Activated naive CD8-positive, alpha-beta T cell (primary cell): Measurements from ENCODE around the gene ZNF200.
"Not testable (repeated sequence)": the region's sequence is repeated elsewhere in the genome, so short reads cannot be mapped to it uniquely, and the experiment has no call there.

Experiments used
- H3K27ac Mint-ChIP-seq: one replicate; pipeline ENCODE4 v1.8.0; 2021; ENCODE audit warnings: mixed read lengths
- H3K27me3 Mint-ChIP-seq: one replicate; pipeline ENCODE4 v1.8.0; 2021; ENCODE audit warnings: mixed read lengths
- H3K36me3 Mint-ChIP-seq: one replicate; pipeline ENCODE4 v1.8.0; 2021; ENCODE audit warnings: mixed read lengths
- H3K4me1 Mint-ChIP-seq: one replicate; pipeline ENCODE4 v1.8.0; 2021; ENCODE audit warnings: low read depth, mixed read lengths
- H3K4me3 Mint-ChIP-seq: one replicate; pipeline ENCODE4 v1.8.0; 2021; ENCODE audit warnings: mild to moderate bottlenecking, mixed read lengths
- H3K9me3 Mint-ChIP-seq: one replicate; pipeline ENCODE4 v1.8.0; 2021; ENCODE audit warnings: low read depth, mixed read lengths

ZNF200 gene

DNA sequence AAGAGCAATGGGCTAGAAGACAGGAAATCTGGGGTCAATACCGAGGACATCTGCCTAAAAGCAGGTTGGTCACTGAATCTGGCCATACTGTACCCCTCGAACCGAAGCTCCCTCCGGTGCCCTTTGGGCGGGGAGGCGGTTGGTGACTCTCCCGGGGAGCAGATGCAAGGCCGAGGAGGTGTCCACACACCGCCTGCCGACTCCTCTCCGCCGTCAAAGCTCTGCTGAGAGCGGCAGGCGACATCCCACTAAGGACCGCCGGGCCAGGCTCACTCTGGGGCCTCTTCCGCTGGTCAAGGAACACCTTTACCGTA, 458 bp downstream of the ZNF200 start:
- peaks cover 32% of the 10 kb centered on the region for H3K36me3 Mint-ChIP-seq
- H3K27ac Mint-ChIP-seq, result peak overlapping the region; percentile 93
- H3K4me3 Mint-ChIP-seq, result peak overlapping the region; percentile 94

DNA sequence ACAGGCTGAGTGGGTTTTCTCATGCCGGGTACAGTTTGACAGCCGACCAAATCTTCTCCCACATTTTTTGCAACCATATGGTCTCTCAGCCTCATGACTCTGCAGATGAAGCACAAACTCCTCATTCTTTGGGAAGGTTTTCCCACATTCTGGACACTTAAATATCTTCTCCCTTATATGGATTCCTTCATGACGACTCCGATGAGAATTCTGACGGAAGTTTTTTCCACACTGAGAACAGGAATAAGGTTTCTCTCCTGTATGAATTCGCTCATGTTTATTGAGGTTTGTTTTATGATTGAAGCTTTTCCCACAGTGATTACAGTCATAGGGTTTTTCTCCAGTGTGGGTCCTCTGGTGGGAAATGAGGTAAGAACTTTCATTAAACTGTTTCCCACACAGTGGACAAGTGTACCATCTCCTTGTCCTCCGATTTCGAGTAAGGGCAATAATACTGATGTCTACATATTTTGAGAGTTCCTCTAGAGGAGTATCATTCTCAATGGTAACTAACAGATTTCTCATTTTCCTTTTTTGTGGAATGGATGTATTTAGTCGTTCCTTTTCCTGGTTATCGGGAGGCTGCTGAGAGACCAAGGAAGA, 10.9 kb downstream of the ZNF200 start:
- Mint-ChIP-seq H3K4me1 (no peaks in the 10 kb centered on the region), H3K27me3 (no peaks in the 10 kb centered on the region), H3K9me3 (peaks cover 20% of the 10 kb centered on the region), H3K4me3 (no peak overlapping the region), H3K27ac (no peak overlapping the region), H3K36me3 (peaks cover 47% of the 10 kb centered on the region)

More for the DNA sequence above, 458 bp downstream of the ZNF200 start:
- Mint-ChIP-seq H3K9me3 (peaks cover 4% of the 10 kb centered on the region), H3K27me3 (no peaks in the 10 kb centered on the region), H3K4me1 (peaks cover 33% of the 10 kb centered on the region)

DNA sequence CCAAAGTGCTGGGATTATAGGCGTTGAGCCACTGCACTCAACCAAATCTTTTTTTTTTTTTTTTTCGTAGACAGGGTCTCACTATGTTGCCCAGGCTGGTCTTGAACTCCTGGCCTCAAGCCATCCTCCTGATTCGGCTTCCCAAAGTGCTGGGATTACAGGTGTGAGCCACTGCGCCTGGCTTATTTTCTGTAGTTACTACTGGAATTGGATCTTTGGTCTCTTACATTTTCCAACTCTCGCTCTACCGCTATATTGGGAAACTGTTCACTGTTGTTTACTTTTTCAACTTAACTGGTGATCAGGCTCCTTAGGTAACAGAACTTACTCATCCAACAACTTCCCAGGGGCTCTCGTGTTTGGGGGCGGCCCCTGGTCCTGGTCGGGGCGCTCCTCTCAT, 14.1 kb downstream of the ZNF200 start:
- Mint-ChIP-seq H3K4me3 (no peak overlapping the region), H3K4me1 (peaks cover 17% of the 10 kb centered on the region), H3K9me3 (peaks cover 28% of the 10 kb centered on the region), H3K27ac (no peak overlapping the region), H3K27me3 (no peaks in the 10 kb centered on the region), H3K36me3 (peaks cover 35% of the 10 kb centered on the region)

DNA sequence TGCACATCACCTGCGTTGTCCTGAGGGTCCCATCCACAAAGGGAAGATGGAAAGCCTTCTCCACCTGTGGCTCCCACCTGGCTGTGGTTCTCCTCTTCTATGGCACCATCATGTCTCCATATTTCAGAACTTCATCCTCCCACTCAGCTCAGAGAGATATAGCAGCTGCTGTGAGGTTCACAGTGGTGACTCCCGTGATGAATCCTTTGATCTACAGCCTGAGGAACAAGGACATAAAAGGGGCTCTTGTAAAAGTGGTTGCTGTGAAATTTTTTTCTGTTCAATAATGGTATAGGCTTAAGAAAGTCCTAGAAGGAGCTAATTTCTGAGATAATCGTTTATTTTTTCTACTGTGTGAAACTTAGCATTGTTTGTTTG, 18.7 kb downstream of the ZNF200 start:
- Mint-ChIP-seq H3K36me3 (peaks cover 16% of the 10 kb centered on the region), H3K27me3 (no peaks in the 10 kb centered on the region), H3K4me3 (peak overlapping the region; percentile 41), H3K9me3 (peaks cover 15% of the 10 kb centered on the region), H3K27ac (peak overlapping the region; percentile 98), H3K4me1 (peaks cover 44% of the 10 kb centered on the region)

DNA sequence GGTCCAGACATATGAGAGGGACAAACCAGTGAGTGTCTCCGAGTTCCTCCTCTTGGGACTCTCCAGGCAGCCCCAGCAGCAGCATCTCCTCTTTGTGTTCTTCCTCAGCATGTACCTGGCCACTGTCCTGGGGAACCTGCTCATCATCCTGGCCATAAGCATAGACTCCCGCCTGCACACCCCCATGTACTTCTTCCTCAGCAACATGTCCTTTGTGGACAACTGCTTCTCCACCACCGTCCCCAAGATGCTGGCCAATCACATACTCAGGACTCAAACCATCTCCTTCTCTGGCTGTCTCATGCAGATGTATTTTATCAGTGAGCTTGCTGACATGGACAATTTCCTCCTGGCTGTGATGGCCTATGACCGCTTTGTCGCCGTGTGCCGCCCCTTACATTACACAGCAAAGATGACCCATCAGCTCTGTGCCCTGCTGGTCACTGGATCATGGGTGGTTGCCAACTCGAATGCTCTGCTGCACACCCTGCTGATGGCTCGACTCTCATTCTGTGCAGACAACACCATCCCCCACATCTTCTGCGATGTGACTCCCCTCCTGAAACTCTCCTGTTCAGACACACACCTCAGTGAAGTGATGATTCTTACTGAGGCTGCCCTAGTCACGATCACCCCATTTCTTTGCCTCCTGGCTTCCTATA, 19.2 kb downstream of the ZNF200 start:
- Mint-ChIP-seq H3K4me1 (peaks cover 44% of the 10 kb centered on the region), H3K36me3 (peaks cover 16% of the 10 kb centered on the region), H3K4me3 (peak overlapping the region; percentile 41), H3K27ac (peak overlapping the region; percentile 98), H3K27me3 (no peaks in the 10 kb centered on the region), H3K9me3 (peaks cover 15% of the 10 kb centered on the region)

- peaks cover 15% of the 10 kb centered on the region for H3K9me3 Mint-ChIP-seq
- no peaks in the 10 kb centered on the region for H3K27me3 Mint-ChIP-seq
- H3K4me1 Mint-ChIP-seq, result peaks cover 44% of the 10 kb centered on the region
- peak overlapping the region; percentile 41 for H3K4me3 Mint-ChIP-seq
- H3K36me3 Mint-ChIP-seq, result peaks cover 16% of the 10 kb centered on the region
- H3K27ac Mint-ChIP-seq, result peak overlapping the region; percentile 98
Measured at GRCh38 chr16:3214904-3215600, 19.9 kb downstream of the ZNF200 start.

DNA sequence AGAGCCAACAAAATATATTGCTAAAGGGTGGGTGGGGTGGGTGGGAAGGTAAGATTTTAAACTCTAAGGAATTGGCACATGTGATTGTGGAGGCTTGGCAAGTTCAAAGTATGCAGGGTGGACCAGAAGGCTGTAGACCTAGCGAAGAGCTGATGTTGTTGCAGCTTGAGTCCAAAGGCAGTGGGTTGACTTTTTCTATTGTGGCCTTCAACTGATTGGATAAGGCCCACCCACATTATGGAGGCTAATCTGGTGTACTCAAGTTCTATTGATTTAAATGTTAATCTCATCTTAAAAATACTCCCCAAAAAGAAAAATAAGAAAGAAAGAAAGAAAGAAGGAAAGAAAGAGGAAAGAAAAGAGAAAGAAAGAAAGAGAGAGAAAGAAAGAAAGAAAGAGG, 22.4 kb downstream of the ZNF200 start:
- peaks cover 41% of the 10 kb centered on the region for H3K4me1 Mint-ChIP-seq
- peaks cover 16% of the 10 kb centered on the region for H3K36me3 Mint-ChIP-seq
- H3K27me3 Mint-ChIP-seq, result no peaks in the 10 kb centered on the region
- no peak overlapping the region for H3K4me3 Mint-ChIP-seq
- peaks cover 13% of the 10 kb centered on the region for H3K9me3 Mint-ChIP-seq
- H3K27ac Mint-ChIP-seq, result no peak overlapping the region

- Mint-ChIP-seq H3K4me1 (peaks cover 39% of the 10 kb centered on the region), H3K27ac (no peak overlapping the region), H3K9me3 (peaks cover 12% of the 10 kb centered on the region), H3K4me3 (no peak overlapping the region), H3K27me3 (no peaks in the 10 kb centered on the region), H3K36me3 (peaks cover 15% of the 10 kb centered on the region)
Measured at GRCh38 chr16:3212006-3212405, 23.0 kb downstream of the ZNF200 start.

DNA sequence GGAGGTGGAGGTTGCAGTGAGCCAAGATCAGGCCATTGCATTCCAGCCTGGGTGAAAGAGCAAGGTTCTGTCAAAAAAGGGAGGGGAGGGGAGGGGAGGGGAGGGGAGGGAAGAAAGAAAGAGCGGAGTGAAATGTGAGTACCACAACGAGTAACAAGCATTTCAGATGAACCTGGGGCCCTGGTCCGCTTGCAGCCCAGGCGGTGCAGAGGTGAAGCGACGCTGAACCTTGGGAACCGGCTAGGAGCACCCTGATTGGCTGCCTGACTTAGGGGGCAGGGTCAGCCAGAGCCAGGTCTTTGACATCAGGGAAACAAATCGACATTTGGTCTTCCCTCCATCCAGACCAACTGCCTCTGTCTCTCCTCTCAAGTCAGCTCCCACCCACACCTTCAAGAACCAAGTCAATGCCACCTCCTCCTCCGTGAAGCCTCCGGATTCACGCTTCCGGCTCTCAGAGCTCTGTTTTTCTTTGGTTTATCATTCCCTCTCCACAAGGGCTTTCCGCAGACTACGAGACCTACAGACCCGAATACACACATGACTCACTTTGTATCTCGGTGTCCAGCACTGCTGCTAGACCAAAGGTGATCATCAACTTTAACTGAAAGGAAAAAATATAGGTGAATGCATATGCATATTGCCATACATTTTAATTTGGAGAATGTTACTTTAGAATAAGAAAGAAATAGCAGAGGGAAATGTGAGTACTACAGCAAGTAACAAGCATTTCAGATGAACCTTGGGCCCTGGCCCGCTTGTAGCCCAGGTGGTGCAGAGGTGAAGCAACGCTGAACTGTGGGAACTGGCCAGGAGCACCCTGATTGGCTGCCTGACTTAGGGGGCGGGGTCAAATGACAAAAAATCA, 27.6 kb downstream of the ZNF200 start:
- peaks cover 5% of the 10 kb centered on the region for H3K4me1 Mint-ChIP-seq
- no peak overlapping the region for H3K4me3 Mint-ChIP-seq
- H3K27ac Mint-ChIP-seq, result no peak overlapping the region
- H3K9me3 Mint-ChIP-seq, result peaks cover 4% of the 10 kb centered on the region
- no peaks in the 10 kb centered on the region for H3K27me3 Mint-ChIP-seq
- peaks cover 2% of the 10 kb centered on the region for H3K36me3 Mint-ChIP-seq

GRCh38 chr16:3205939-3206338, 29.0 kb downstream of the ZNF200 start:
- H3K27me3 Mint-ChIP-seq, H3K27ac Mint-ChIP-seq, H3K9me3 Mint-ChIP-seq, H3K4me1 Mint-ChIP-seq, H3K36me3 Mint-ChIP-seq, H3K4me3 Mint-ChIP-seq: not testable (repeated sequence)

GRCh38 chr16:3202903-3203539, 31.9 kb downstream of the ZNF200 start:
- Mint-ChIP-seq H3K36me3 (peaks cover 2% of the 10 kb centered on the region), H3K27me3 (no peaks in the 10 kb centered on the region), H3K4me3 (no peak overlapping the region), H3K27ac (no peak overlapping the region), H3K9me3 (peaks cover 4% of the 10 kb centered on the region), H3K4me1 (no peaks in the 10 kb centered on the region)

- Mint-ChIP-seq H3K27me3 (peaks cover 11% of the 10 kb centered on the region), H3K9me3 (no peaks in the 10 kb centered on the region), H3K4me1 (no peaks in the 10 kb centered on the region), H3K27ac (no peak overlapping the region), H3K36me3 (peaks cover 2% of the 10 kb centered on the region), H3K4me3 (no peak overlapping the region)
Measured at GRCh38 chr16:3198334-3199072, 36.5 kb downstream of the ZNF200 start.

DNA sequence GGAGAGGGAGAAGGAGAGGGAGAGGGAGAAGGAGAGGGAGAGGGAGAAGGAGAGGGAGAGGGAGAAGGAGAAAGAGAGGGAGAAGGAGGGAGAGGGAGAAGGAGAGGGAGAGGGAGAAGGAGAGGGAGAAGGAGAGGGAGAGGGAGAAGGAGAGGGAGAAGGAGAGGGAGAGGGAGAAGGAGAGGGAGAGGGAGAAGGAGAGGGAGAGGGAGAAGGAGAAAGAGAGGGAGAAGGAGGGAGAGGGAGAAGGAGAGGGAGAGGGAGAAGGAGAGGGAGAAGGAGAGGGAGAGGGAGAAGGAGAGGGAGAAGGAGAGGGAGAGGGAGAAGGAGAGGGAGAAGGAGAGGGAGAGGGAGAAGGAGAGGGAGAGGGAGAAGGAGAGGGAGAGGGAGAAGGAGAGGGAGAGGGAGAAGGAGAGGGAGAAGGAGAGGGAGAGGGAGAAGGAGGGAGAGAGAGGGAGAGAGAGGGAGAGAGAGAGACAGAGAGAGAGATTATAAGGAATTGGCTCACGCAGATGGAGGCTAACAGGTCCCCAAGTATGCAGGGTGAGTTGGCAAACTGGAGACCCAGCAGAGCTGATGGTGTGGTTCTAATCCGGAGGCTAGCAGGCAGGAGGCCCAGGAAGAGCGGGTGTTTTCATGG, 37.1 kb downstream of the ZNF200 start:
- peaks cover 11% of the 10 kb centered on the region for H3K27me3 Mint-ChIP-seq
- not testable (repeated sequence) for H3K9me3 Mint-ChIP-seq, H3K27ac Mint-ChIP-seq, H3K4me3 Mint-ChIP-seq, H3K36me3 Mint-ChIP-seq, H3K4me1 Mint-ChIP-seq

DNA sequence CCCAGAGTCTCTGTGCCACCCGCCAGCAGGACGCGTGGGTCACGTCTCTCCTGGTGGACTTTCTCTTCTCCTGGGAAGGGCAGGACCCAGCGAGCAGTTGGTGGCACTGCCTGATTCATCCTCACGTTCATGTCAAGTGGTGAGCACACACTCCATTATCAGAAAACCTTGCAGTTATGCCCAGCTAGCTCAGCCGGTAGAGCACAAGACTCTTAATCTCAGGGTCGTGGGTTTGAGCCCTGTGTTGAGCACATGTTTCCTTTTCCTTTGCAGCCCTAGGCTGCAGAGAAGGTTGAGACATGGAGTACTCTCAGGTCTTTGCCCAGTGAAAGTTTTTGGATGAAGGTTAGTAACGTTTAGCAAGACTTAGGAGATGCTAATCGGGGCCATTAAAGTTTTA, 39.0 kb downstream of the ZNF200 start:
- Mint-ChIP-seq H3K27ac (no peak overlapping the region), H3K36me3 (peaks cover 2% of the 10 kb centered on the region), H3K4me3 (no peak overlapping the region), H3K4me1 (peaks cover 6% of the 10 kb centered on the region), H3K27me3 (peaks cover 18% of the 10 kb centered on the region), H3K9me3 (no peaks in the 10 kb centered on the region)
